K562 (cell line): ENCODE data around the gene HTR1D. TPM values are rescaled to one million over a fixed set of nuclear protein-coding genes. Genes with fewer than 3 reads are reported as not detected.
A peak's percentile ranks its signal among the peaks of the same experiment; 100 is the strongest.

Experiments
- CHD1 ChIP-seq: fragments of 200-600 bp; sonication (generic); IDR thresholded peaks from one replicate; pipeline ENCODE4 v1.6.1; 2012; ENCODE audit warnings: mild to moderate bottlenecking, moderate library complexity, low read length, inconsistent platforms
- HDAC6 ChIP-seq: IDR thresholded peaks from 2 replicates; pipeline ENCODE4 v1.6.1; 2012; ENCODE audit warnings: low read depth, mild to moderate bottlenecking, control low read depth, inconsistent platforms, low read length, moderate library complexity
- PHTF2 ChIP-seq: fragments of 250-450 bp; sonication (Bioruptor Pico); IDR thresholded peaks from 2 replicates; pipeline ENCODE4 v1.5.0; 2021; ENCODE audit warnings: mild to moderate bottlenecking
- PKNOX1 ChIP-seq: fragments of 450-650 bp; IDR thresholded peaks from 2 replicates; pipeline ENCODE4 v1.6.1; 2016
- RAD21 ChIP-seq, 2 experiments: fragments of 250-450 bp in 1 of 2; fragments of 450-650 bp in 1 of 2; sonication (Bioruptor Pico) in 1 of 2; formaldehyde crosslinking in 1 of 2; IDR thresholded peaks in 1 of 2; conservative IDR thresholded peaks in 1 of 2; 2 replicates each; pipeline versions ENCODE4 v1.4.0 to v1.8.0; 2020 to 2022; ENCODE audit warnings: mild to moderate bottlenecking in 2 of 2, moderate library complexity in 1 of 2
- TAF9B ChIP-seq: fragments of 450-650 bp; IDR thresholded peaks from 2 replicates; pipeline ENCODE4 v1.6.1; 2018; ENCODE audit warnings: mild to moderate bottlenecking; ENCODE audit not compliant: partially characterized antibody
- TEAD1 ChIP-seq, 2 experiments: fragments of 450-650 bp in 1 of 2; sonication (generic) in 1 of 2; formaldehyde crosslinking; IDR thresholded peaks; 2 replicates each; pipeline versions ENCODE4 v1.4.0 to v1.8.0; 2020 to 2022; ENCODE audit warnings: mild to moderate bottlenecking in 2 of 2, missing genetic modification reagents in 1 of 2
- ZBTB43 ChIP-seq: sonication (generic); formaldehyde crosslinking; IDR thresholded peaks from 2 replicates; pipeline ENCODE4 v1.8.0; 2023; ENCODE audit warnings: mild to moderate bottlenecking, missing genetic modification reagents
- ZBTB9 ChIP-seq: fragments of 450-650 bp; formaldehyde crosslinking; IDR thresholded peaks from 2 replicates; pipeline ENCODE4 v1.4.0; 2020; ENCODE audit warnings: mild to moderate bottlenecking, moderate library complexity
- ZNF184 ChIP-seq: sonication (generic); formaldehyde crosslinking; IDR thresholded peaks from 2 replicates; pipeline ENCODE4 v1.5.0; 2020; ENCODE audit warnings: missing genetic modification reagents
- ZNF232 ChIP-seq: sonication (generic); formaldehyde crosslinking; IDR thresholded peaks from 2 replicates; pipeline ENCODE4 v1.8.0; 2022; ENCODE audit warnings: mild to moderate bottlenecking, missing genetic modification reagents
- polyA plus RNA-seq, 8 experiments: library from polyadenylated mRNA; depleted of rRNA in 4 of 8; stranded (reverse) in 5 of 8; unstranded in 3 of 8; fragments of >200 nt; fragmentation: Nextera tagmentation in 2 of 8; fragmentation: Illumina TruSeq in 1 of 8; extraction: Ambion mirVana in 2 of 8; extraction: Trizol in 1 of 8; gene quantifications; 2 replicates each; pipeline versions ENCODE4 v1.2.1 to v1.2.3, GENCODE V29; 2011 to 2014; ENCODE audit warnings: inconsistent platforms in 1 of 8, missing spikeins in 1 of 8
- total RNA-seq, 7 experiments: library from RNA; depleted of rRNA in 6 of 7; stranded (reverse); fragments of >200 nt in 6 of 7; fragmentation: Illumina TruSeq in 2 of 7; extraction: Trizol in 2 of 7; gene quantifications; 2 replicates each; pipeline versions ENCODE4 v1.2.1 to v1.2.3, GENCODE V29; 2011 to 2021; ENCODE audit warnings: low replicate concordance in 1 of 7
- TF ChIP-seq, protein P1 (sequence below), 2 experiments: fragments of 450-650 bp; formaldehyde crosslinking in 1 of 2; IDR thresholded peaks; 2 replicates each; pipeline versions ENCODE4 v1.4.0 to v1.6.1; 2014 to 2020; ENCODE audit warnings: mild to moderate bottlenecking in 2 of 2, borderline replicate concordance in 1 of 2, low read depth in 1 of 2

The HTR1D gene
- total and polyA plus RNA-seq, 9 of the 15 experiments (the other 6 are each of a cell fraction or from before 2014, with no cell fraction given): 0.03 to 0.09 (median 0.04) TPM; not detected in 4

GRCh38 chr1:23168445-23169194 lies 48.7 kb downstream of the HTR1D start, which contains the start of gene LUZP1 (continued):
- TF ChIP-seq, protein P1, sequence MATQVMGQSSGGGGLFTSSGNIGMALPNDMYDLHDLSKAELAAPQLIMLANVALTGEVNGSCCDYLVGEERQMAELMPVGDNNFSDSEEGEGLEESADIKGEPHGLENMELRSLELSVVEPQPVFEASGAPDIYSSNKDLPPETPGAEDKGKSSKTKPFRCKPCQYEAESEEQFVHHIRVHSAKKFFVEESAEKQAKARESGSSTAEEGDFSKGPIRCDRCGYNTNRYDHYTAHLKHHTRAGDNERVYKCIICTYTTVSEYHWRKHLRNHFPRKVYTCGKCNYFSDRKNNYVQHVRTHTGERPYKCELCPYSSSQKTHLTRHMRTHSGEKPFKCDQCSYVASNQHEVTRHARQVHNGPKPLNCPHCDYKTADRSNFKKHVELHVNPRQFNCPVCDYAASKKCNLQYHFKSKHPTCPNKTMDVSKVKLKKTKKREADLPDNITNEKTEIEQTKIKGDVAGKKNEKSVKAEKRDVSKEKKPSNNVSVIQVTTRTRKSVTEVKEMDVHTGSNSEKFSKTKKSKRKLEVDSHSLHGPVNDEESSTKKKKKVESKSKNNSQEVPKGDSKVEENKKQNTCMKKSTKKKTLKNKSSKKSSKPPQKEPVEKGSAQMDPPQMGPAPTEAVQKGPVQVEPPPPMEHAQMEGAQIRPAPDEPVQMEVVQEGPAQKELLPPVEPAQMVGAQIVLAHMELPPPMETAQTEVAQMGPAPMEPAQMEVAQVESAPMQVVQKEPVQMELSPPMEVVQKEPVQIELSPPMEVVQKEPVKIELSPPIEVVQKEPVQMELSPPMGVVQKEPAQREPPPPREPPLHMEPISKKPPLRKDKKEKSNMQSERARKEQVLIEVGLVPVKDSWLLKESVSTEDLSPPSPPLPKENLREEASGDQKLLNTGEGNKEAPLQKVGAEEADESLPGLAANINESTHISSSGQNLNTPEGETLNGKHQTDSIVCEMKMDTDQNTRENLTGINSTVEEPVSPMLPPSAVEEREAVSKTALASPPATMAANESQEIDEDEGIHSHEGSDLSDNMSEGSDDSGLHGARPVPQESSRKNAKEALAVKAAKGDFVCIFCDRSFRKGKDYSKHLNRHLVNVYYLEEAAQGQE (IDR thresholded peaks at IDR 0.05; ENCODE audit: borderline replicate concordance): no peak
- TF ChIP-seq, protein P1 (CRISPR knock-in tag; IDR thresholded peaks at IDR 0.05; ENCODE audit: low read depth): 0 out of 2 replicates have a peak, but pooled peaks have one; percentile 16
- TF ChIP-seq ZBTB43 (no peak), TEAD1 (CRISPR knock-in tag; IDR thresholded peaks at IDR 0.05) (peak in 1 of 2 experiments; percentile 66; a peak in 1 of 4 replicates), PHTF2 (CRISPR knock-in tag) (peak; percentile 34; the same call in 1 of the 2 replicates), RAD21 (CRISPR knock-in tag; conservative IDR thresholded peaks at IDR 0.05 in 1 of 2, IDR thresholded peaks at IDR 0.05 in 1 of 2) (peak in 1 of 2 experiments; percentile 15; a peak in 1 of 4 replicates), CHD1 (no peak), TAF9B (peak; percentile 72), HDAC6 (no peak), ZBTB9 (CRISPR knock-in tag) (peak; percentile 36; the same call in 1 of the 2 replicates), ZNF184 (CRISPR knock-in tag) (no peak), PKNOX1 (peak; percentile 91), ZNF232 (CRISPR knock-in tag) (no peak)
